ENCODE data around the gene LMF1. TPM values are rescaled to one million over a fixed set of nuclear protein-coding genes. Genes with fewer than 3 reads are reported as not detected.

The LMF1 gene
- total and polyA plus RNA-seq, 2 of the 8 experiments (the other 6 are each of a cell fraction or from before 2014, with no cell fraction given): 3.5 to 9.1 TPM

- TF ChIP-seq SIN3A (conservative IDR thresholded peaks at IDR 0.05 in 1 of 2, IDR thresholded peaks at IDR 0.05 in 1 of 2; ENCODE audit: low read depth in 1 of 2, low read length in 2 of 2): no peak
Observed at GRCh38 chr16:922051-922450, 48.7 kb downstream of the LMF1 start (continued).

Measured in H1 (cell line).